ENCODE results near the gene TTC32.

GRCh38 chr2:19900931-19901441 lies 797 bp downstream of the TTC32 start:
- TF ChIP-seq, protein P1, sequence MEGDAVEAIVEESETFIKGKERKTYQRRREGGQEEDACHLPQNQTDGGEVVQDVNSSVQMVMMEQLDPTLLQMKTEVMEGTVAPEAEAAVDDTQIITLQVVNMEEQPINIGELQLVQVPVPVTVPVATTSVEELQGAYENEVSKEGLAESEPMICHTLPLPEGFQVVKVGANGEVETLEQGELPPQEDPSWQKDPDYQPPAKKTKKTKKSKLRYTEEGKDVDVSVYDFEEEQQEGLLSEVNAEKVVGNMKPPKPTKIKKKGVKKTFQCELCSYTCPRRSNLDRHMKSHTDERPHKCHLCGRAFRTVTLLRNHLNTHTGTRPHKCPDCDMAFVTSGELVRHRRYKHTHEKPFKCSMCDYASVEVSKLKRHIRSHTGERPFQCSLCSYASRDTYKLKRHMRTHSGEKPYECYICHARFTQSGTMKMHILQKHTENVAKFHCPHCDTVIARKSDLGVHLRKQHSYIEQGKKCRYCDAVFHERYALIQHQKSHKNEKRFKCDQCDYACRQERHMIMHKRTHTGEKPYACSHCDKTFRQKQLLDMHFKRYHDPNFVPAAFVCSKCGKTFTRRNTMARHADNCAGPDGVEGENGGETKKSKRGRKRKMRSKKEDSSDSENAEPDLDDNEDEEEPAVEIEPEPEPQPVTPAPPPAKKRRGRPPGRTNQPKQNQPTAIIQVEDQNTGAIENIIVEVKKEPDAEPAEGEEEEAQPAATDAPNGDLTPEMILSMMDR (IDR thresholded peaks at IDR 0.05; ENCODE audit: borderline replicate concordance, extremely low read depth, low read length, poor library complexity, severe bottlenecking) = no peak
- no peak for TF ChIP-seq EZH2 (IDR thresholded peaks at IDR 0.05; ENCODE audit: borderline replicate concordance, low read depth, low read length, severe bottlenecking)
